PFSK-1 (cell line): ENCODE data around the gene AIG1.

Experiments
- POLR2AphosphoS5 ChIP-seq: IDR thresholded peaks from 2 replicates; pipeline ENCODE4 v1.6.1; 2012; ENCODE audit warnings: low read depth, mild to moderate bottlenecking, control low read depth, low read length, moderate library complexity
- REST ChIP-seq, 2 experiments: IDR thresholded peaks; 2 replicates each; pipeline versions ENCODE4 v1.6.1 to v1.8.0; 2011 to 2012; ENCODE audit warnings: low read depth in 2 of 2, low read length in 2 of 2, control low read depth in 1 of 2, inconsistent platforms in 1 of 2, mild to moderate bottlenecking in 1 of 2, moderate library complexity in 1 of 2; ENCODE audit not compliant: insufficient read depth in 1 of 2
- SIN3A ChIP-seq: IDR thresholded peaks from 2 replicates; pipeline ENCODE4 v1.6.1; 2012; ENCODE audit warnings: mild to moderate bottlenecking, low read length, moderate library complexity, borderline replicate concordance; ENCODE audit not compliant: insufficient read depth
- TAF1 ChIP-seq: IDR thresholded peaks from 2 replicates; pipeline ENCODE4 v1.6.1; 2012; ENCODE audit warnings: low read length, control low read depth, borderline replicate concordance; ENCODE audit not compliant: insufficient read depth

- no peak for TF ChIP-seq TAF1
- TF ChIP-seq POLR2AphosphoS5: no peak
- no peak for TF ChIP-seq REST (IDR thresholded peaks at IDR 0.05; ENCODE audit: insufficient read depth in 1 of 2, low read depth in 2 of 2, low read length in 2 of 2)
- no peak for TF ChIP-seq SIN3A
Observed at GRCh38 chr6:143110996-143111395, 50.3 kb downstream of the AIG1 start.
